ENCODE data around the gene ACP2. TPM values are rescaled to one million over a fixed set of nuclear protein-coding genes. Genes with fewer than 3 reads are reported as not detected.

The ACP2 gene
- total RNA-seq, 2 experiments from 2014 or later: 24.5 to 26.5 TPM

GRCh38 chr11:47278058-47278457, 29.4 kb upstream of the ACP2 start:
- Histone ChIP-seq H3K9me2 (ENCODE audit: insufficient read depth, low read length) (no peaks in the 10 kb centered on the region), H4K20me1 (ENCODE audit: insufficient read depth, low read length) (no peaks in the 10 kb centered on the region), H3K36me3 (ENCODE audit: insufficient read depth, low read length) (peaks cover 89% of the 10 kb centered on the region), H3K79me2 (ENCODE audit: insufficient read depth, low read depth, low read length) (peaks cover 14% of the 10 kb centered on the region), H3K27ac (ENCODE audit: low read depth, low read length, poor library complexity, severe bottlenecking) (no peak overlapping the region), H3K4me2 (ENCODE audit: low read length) (no peak overlapping the region), H3K4me1 (ENCODE audit: insufficient read depth, low read length, poor library complexity, severe bottlenecking) (no peaks in the 10 kb centered on the region), H2AFZ (ENCODE audit: low read length) (no peak overlapping the region), H3K9me3 (ENCODE audit: low read length) (no peaks in the 10 kb centered on the region), H3K4me3 (ENCODE audit: low read depth, low read length, poor library complexity, severe bottlenecking) (no peak overlapping the region)
- TF ChIP-seq, protein P1, sequence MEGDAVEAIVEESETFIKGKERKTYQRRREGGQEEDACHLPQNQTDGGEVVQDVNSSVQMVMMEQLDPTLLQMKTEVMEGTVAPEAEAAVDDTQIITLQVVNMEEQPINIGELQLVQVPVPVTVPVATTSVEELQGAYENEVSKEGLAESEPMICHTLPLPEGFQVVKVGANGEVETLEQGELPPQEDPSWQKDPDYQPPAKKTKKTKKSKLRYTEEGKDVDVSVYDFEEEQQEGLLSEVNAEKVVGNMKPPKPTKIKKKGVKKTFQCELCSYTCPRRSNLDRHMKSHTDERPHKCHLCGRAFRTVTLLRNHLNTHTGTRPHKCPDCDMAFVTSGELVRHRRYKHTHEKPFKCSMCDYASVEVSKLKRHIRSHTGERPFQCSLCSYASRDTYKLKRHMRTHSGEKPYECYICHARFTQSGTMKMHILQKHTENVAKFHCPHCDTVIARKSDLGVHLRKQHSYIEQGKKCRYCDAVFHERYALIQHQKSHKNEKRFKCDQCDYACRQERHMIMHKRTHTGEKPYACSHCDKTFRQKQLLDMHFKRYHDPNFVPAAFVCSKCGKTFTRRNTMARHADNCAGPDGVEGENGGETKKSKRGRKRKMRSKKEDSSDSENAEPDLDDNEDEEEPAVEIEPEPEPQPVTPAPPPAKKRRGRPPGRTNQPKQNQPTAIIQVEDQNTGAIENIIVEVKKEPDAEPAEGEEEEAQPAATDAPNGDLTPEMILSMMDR (conservative IDR thresholded peaks at IDR 0.05; ENCODE audit: low read length): no peak
- no peak for TF ChIP-seq EZH2phosphoT487 (IDR thresholded peaks at IDR 0.05; ENCODE audit: borderline replicate concordance, low read depth, low read length)
- CTCF ChIA-PET (ENCODE audit: unreplicated experiment): no interaction called here
- POLR2A ChIA-PET: no interaction called here
- BruUV-seq (replicated peaks): no TSS peak
- no peak for DNase-seq (ENCODE audit: low spot score)
- intact Hi-C loops (cut with micrococcal nuclease; ENCODE audit: unreplicated experiment): loop anchor here (5.0 kb wide), 1 partner anchor 69 kb away; no protein-coding TSS in a partner anchor

- ChIA-PET POLR2A (no interaction called here), CTCF (ENCODE audit: unreplicated experiment) (no interaction called here)
- intact Hi-C loops (cut with micrococcal nuclease; ENCODE audit: unreplicated experiment): loop anchor here (5.0 kb wide), 1 partner anchor 70 kb away; no protein-coding TSS in a partner anchor
- H3K9me2 ChIP-seq (ENCODE audit: insufficient read depth, low read length): no peaks in the 10 kb centered on the region
- no peaks in the 10 kb centered on the region for H3K9me3 ChIP-seq (ENCODE audit: low read length)
- peaks cover 11% of the 10 kb centered on the region for H3K4me1 ChIP-seq (ENCODE audit: insufficient read depth, low read length, poor library complexity, severe bottlenecking)
- DNase-seq (ENCODE audit: low spot score): no peak
- no peak overlapping the region for H2AFZ ChIP-seq (ENCODE audit: low read length)
- TF ChIP-seq EZH2phosphoT487 (IDR thresholded peaks at IDR 0.05; ENCODE audit: borderline replicate concordance, low read depth, low read length): no peak
- TF ChIP-seq, protein P1 (conservative IDR thresholded peaks at IDR 0.05; ENCODE audit: low read length): no peak
- no peak overlapping the region for H3K4me3 ChIP-seq (ENCODE audit: low read depth, low read length, poor library complexity, severe bottlenecking)
- peaks cover 25% of the 10 kb centered on the region for H3K79me2 ChIP-seq (ENCODE audit: insufficient read depth, low read depth, low read length)
- H3K36me3 ChIP-seq (ENCODE audit: insufficient read depth, low read length): peaks cover 80% of the 10 kb centered on the region
- no peak overlapping the region for H3K4me2 ChIP-seq (ENCODE audit: low read length)
- no peak overlapping the region for H3K27ac ChIP-seq (ENCODE audit: low read depth, low read length, poor library complexity, severe bottlenecking)
- H4K20me1 ChIP-seq (ENCODE audit: insufficient read depth, low read length): peaks cover 10% of the 10 kb centered on the region; the same call in 1 of the 2 replicates
- BruUV-seq (replicated peaks): no TSS peak
These were observed 28.3 kb upstream of the ACP2 start for GRCh38 chr11:47276923-47277322.

DNA sequence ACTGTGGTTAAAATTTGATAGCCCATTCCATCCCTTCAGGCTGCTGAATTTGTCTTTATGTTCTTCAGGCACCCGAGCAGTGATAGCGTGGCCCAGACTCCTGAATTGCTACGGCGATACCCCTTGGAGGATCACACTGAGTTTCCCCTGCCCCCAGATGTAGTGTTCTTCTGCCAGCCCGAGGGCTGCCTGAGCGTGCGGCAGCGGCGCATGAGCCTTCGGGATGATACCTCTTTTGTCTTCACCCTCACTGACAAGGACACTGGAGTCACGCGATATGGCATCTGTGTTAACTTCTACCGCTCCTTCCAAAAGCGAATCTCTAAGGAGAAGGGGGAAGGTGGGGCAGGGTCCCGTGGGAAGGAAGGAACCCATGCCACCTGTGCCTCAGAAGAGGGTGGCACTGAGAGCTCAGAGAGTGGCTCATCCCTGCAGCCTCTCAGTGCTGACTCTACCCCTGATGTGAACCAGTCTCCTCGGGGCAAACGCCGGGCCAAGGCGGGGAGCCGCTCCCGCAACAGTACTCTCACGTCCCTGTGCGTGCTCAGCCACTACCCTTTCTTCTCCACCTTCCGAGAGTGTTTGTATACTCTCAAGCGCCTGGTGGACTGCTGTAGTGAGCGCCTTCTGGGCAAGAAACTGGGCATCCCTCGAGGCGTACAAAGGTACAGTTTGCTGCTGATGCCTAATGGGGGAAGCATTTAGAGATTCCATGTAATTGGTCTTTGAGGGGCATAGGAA, 26.1 kb upstream of the ACP2 start:
- intact Hi-C loops (cut with micrococcal nuclease; ENCODE audit: unreplicated experiment): loop anchor here (5.0 kb wide), 4 partner anchors 73 to 578 kb away; no protein-coding TSS in a partner anchor
- H3K36me3 ChIP-seq (ENCODE audit: insufficient read depth, low read length): peaks cover 60% of the 10 kb centered on the region
- H4K20me1 ChIP-seq (ENCODE audit: insufficient read depth, low read length): peaks cover 24% of the 10 kb centered on the region; the same call in 1 of the 2 replicates
- BruUV-seq (replicated peaks): no TSS peak
- no peak overlapping the region for H3K4me3 ChIP-seq (ENCODE audit: low read depth, low read length, poor library complexity, severe bottlenecking)
- H3K9me3 ChIP-seq (ENCODE audit: low read length): no peaks in the 10 kb centered on the region
- no peak for DNase-seq (ENCODE audit: low spot score)
- no peaks in the 10 kb centered on the region for H3K9me2 ChIP-seq (ENCODE audit: insufficient read depth, low read length)
- no peak overlapping the region for H3K4me2 ChIP-seq (ENCODE audit: low read length)
- H3K4me1 ChIP-seq (ENCODE audit: insufficient read depth, low read length, poor library complexity, severe bottlenecking): peaks cover 22% of the 10 kb centered on the region
- H2AFZ ChIP-seq (ENCODE audit: low read length): no peak overlapping the region
- ChIA-PET POLR2A (interaction anchor here (0.6 to 0.7 kb wide), 3 partner anchors 23 to 635 kb away, joined by 3 to 4 read pairs (median 3); no protein-coding TSS in a partner anchor), CTCF (ENCODE audit: unreplicated experiment) (no interaction called here)
- TF ChIP-seq EZH2phosphoT487 (IDR thresholded peaks at IDR 0.05; ENCODE audit: borderline replicate concordance, low read depth, low read length): no peak
- TF ChIP-seq, protein P1 (conservative IDR thresholded peaks at IDR 0.05; ENCODE audit: low read length): no peak
- peaks cover 41% of the 10 kb centered on the region for H3K79me2 ChIP-seq (ENCODE audit: insufficient read depth, low read depth, low read length)
- H3K27ac ChIP-seq (ENCODE audit: low read depth, low read length, poor library complexity, severe bottlenecking): no peak overlapping the region

All from OCI-LY7 (cell line).